ENCODE measurements around the gene KCP.

The KCP gene

GRCh38 chr7:128829391-128830166 is 80.9 kb downstream of the KCP start:
- no peak for TF ChIP-seq CTCF (IDR thresholded peaks at IDR 0.05; ENCODE audit: low read depth, low read length)
- DNase-seq (ENCODE audit: extremely low read depth, low read depth): no peak

GRCh38 chr7:128827971-128828711 is 82.4 kb downstream of the KCP start:
- DNase-seq (ENCODE audit: extremely low read depth, low read depth): no peak
- no peak for TF ChIP-seq CTCF (IDR thresholded peaks at IDR 0.05; ENCODE audit: low read depth, low read length)

DNA sequence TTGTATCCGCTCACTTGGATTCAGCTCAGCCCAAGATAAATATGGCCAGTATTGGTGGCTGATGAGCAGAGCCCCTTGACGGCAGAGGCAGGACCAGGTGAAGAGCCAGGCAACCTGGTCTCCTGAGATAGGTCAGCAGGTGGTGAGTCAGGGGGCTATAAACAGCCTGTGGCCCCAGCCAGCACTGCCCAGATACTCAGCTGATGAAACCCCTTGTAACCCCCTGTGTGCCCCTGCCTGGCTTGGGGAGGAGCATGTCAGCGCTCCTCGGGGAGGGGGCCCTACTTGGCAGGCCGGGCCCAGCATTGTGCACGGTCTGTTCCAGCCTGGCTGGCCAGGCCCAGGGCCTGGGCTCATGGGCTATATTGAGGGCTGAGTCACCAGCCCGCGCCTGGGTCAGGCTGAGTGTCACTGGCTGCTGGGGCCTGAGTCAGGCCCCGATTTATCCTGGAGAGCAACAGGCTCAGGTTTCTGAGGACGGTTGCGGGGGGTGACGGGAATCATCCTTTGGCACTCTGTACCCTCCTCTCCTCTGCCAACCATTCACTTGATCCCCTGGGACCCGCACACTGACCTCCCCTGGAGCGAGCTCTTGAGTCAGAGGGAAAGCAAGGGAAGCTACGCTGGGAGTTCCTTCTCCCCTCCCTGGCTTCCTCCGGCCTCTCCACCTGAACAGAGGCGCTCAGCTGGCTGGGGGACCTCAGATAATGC is 83.1 kb downstream of the KCP start:
- DNase-seq (ENCODE audit: extremely low read depth, low read depth): peak; percentile 55

GRCh38 chr7:128826916-128827247 is 83.6 kb downstream of the KCP start:
- no peak for DNase-seq (ENCODE audit: extremely low read depth, low read depth)

More for the DNA sequence above, 83.1 kb downstream of the KCP start:
- TF ChIP-seq CTCF (IDR thresholded peaks at IDR 0.05; ENCODE audit: low read depth, low read length): no peak

More at GRCh38 chr7:128826916-128827247, 83.6 kb downstream of the KCP start:
- TF ChIP-seq CTCF (IDR thresholded peaks at IDR 0.05; ENCODE audit: low read depth, low read length): no peak
